ENCODE measurements around the gene CENPP.

GRCh38 chr9:92612816-92613215 is 287.1 kb downstream of the CENPP start:
- TF ChIP-seq CTCF (IDR thresholded peaks at IDR 0.05) (no peak), POLR2AphosphoS5 (IDR thresholded peaks at IDR 0.05) (no peak), POLR2A (IDR thresholded peaks at IDR 0.05) (no peak)

All from suprapubic skin (tissue), 4 donors.